ENCODE results near the gene TCF21.

- TF ChIP-seq CTCF (IDR thresholded peaks at IDR 0.05; ENCODE audit: low read depth, low read length) (no peak), POLR2A (IDR thresholded peaks at IDR 0.05; ENCODE audit: extremely low read depth, insufficient read length) (no peak), MYC (IDR thresholded peaks at IDR 0.05; ENCODE audit: low read depth, low read length) (no peak), MAX (IDR thresholded peaks at IDR 0.05; ENCODE audit: low read depth, low read length) (no peak)
Observed at GRCh38 chr6:133903855-133904254, 14.9 kb downstream of the TCF21 start.

All from NB4 (cell line).